ENCODE measurements around the gene ASIC5. TPM values are rescaled to one million over a fixed set of nuclear protein-coding genes. Genes with fewer than 3 reads are reported as not detected.
"Not testable (repeated sequence)": the region's sequence is repeated elsewhere in the genome, so short reads cannot be mapped to it uniquely, and the experiment has no call there.

Gene ASIC5
- total and polyA plus RNA-seq, 5 donors: not detected

DNA sequence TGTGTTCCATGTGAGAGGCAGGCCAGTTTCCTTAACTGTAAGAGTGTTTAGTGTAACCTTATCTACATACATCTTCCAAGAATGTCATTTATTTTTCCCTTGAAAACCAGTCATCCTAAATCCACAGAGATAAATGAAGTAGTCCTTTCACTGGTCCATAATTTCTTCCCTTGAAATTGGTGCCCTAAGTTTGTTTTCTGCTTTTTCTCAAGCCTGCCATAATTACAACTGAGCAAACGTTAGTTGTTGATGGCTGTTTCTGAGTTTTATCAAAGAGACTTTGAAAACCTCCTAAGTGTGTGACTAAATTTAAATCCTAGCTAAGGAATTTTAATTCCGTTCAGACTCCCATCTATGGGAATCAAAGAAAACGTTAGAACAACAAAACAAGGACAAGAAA lies 33.8 kb upstream of the ASIC5 start:
- intact Hi-C loops (cut with DNase I): no loop called here
- no peak overlapping the region for H3K4me3 ChIP-seq (ENCODE audit: low read length)
- H3K27ac ChIP-seq (ENCODE audit: low read length): no peak overlapping the region
- 11% methylated on average over 3 of the region's 3 CpGs for WGBS
- DNase-seq (no peak), ATAC-seq (no peak)
- H3K27me3 ChIP-seq (ENCODE audit: control insufficient read depth, insufficient read depth): no peaks in the 10 kb centered on the region
- no peaks in the 10 kb centered on the region for H3K4me1 ChIP-seq (ENCODE audit: control insufficient read depth, insufficient read depth, low read length)
- H3K9me3 ChIP-seq (ENCODE audit: control insufficient read depth, low read length): no peaks in the 10 kb centered on the region

DNA sequence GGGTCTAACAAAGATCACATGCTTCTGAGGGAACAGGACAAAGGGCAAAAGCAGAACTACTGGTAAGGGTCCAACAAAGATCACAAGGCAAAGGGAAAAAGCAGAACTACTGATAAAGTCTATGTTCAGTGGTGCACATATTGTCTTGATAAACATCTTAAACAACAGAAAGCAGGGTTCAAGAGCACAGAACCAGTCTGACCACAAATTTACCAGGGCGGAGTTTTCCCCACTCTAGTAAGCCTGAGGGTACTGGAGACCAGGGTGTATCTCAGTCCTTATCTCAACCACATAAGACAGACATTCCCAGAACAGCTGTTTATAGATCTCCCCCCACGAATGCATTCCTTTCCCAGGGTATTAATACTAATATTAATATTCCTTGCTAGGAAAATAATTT lies 32.3 kb upstream of the ASIC5 start:
- ATAC-seq; intact Hi-C loops (cut with DNase I); H3K4me1 ChIP-seq (ENCODE audit: control insufficient read depth, insufficient read depth, low read length); H3K27me3 ChIP-seq (ENCODE audit: control insufficient read depth, insufficient read depth); DNase-seq; H3K9me3 ChIP-seq (ENCODE audit: control insufficient read depth, low read length); H3K27ac ChIP-seq (ENCODE audit: low read length); H3K4me3 ChIP-seq (ENCODE audit: low read length): not testable (repeated sequence)
- WGBS: 78% methylated on average over 2 of the region's 2 CpGs

DNA sequence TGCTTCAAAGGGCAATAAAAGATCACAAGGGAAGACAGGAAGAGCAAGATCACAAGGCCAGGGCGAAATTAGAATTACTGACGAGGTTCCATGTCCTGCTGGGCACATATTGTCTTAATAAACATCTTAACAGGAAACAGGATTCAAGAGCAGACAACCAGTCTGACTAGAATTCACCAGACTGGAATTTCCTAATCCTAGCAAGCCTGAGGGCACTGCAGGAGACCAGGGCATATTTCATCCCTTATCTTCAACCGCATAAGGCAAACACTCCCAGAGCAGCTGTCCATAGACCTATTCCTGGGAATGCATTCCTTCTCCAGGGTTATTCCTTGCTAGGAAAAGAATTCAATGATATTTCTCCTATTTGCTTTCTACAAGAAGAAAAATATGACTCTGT lies 25.0 kb upstream of the ASIC5 start:
- ATAC-seq: no peak
- intact Hi-C loops (cut with DNase I): no loop called here
- 71% methylated on average over 3 of the region's 3 CpGs for WGBS

DNA sequence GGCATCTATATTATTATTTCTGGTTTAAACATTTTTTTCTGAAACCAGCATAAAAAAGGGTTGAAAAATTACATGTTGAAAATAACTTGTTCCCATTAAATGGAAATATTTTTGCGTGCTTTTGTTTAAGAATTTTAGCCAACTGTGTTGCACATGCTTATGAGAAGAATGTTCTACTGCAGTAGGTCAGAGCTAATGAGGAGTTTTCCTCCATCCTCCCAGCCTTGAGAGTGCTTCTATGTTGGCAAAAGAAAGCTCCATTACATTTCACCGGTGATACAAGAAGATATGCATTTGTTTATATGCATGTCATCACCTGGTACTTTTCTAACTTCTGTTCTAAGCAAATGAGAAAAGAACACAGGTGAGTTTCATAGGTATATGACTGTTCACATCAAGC lies 23.9 kb upstream of the ASIC5 start:
- DNase-seq: no peak
- Histone ChIP-seq H3K27ac (ENCODE audit: low read length) (no peak overlapping the region), H3K27me3 (ENCODE audit: control insufficient read depth, insufficient read depth) (no peaks in the 10 kb centered on the region), H3K4me1 (ENCODE audit: control insufficient read depth, insufficient read depth, low read length) (no peaks in the 10 kb centered on the region), H3K4me3 (ENCODE audit: low read length) (no peak overlapping the region), H3K9me3 (ENCODE audit: control insufficient read depth, low read length) (no peaks in the 10 kb centered on the region)
- ATAC-seq: no peak
- WGBS: 73% methylated on average over 2 of the region's 2 CpGs
- intact Hi-C loops (cut with DNase I): no loop called here

More for the DNA sequence above, 25.0 kb upstream of the ASIC5 start:
- H3K4me1 ChIP-seq (ENCODE audit: control insufficient read depth, insufficient read depth, low read length): no peaks in the 10 kb centered on the region
- no peaks in the 10 kb centered on the region for H3K9me3 ChIP-seq (ENCODE audit: control insufficient read depth, low read length)
- no peak overlapping the region for H3K27ac ChIP-seq (ENCODE audit: low read length)
- H3K4me3 ChIP-seq (ENCODE audit: low read length): no peak overlapping the region
- no peak for DNase-seq
- H3K27me3 ChIP-seq (ENCODE audit: control insufficient read depth, insufficient read depth): no peaks in the 10 kb centered on the region

DNA sequence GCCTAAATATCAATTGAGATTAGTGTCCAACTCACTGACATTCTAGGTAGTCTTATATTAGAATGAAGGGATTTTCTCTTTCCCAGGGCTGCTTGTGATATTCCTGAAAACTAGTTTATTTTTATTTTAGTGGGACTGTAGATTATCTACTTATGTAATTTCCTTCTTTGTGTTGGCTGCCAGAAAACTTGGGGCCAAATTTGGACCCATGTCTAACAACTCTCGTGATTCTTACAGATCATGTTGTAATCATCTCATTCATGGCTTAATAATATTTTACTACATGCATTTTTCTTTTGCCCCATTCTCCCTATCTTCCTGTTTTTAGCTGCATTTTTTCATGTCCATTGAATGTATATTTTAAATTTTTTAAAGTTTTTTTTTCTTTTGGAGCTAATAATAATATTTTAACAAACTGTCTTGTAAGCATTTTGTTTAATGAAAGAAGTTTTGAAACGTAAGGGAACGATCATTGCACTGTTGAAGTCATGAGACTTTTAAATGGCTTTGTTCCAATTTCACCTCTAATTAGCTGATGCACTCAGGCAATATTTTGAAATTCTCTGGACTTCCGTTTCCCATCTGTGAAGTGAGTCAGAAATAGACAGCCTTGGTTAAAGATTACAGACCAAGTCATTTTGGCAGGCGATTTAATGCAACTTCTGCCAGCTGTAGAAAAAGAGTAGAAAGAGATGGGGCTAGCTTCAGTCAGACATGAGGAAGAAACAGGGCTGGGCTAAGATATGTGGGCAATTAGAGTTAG lies 23.1 kb upstream of the ASIC5 start:
- ATAC-seq: peak; percentile 76 to 83
- WGBS: 27% methylated on average over 5 of the region's 5 CpGs
- intact Hi-C loops (cut with DNase I): no loop called here
- Histone ChIP-seq H3K27me3 (ENCODE audit: control insufficient read depth, insufficient read depth) (no peaks in the 10 kb centered on the region), H3K9me3 (ENCODE audit: control insufficient read depth, low read length) (no peaks in the 10 kb centered on the region), H3K4me3 (ENCODE audit: low read length) (no peak overlapping the region), H3K4me1 (ENCODE audit: control insufficient read depth, insufficient read depth, low read length) (no peaks in the 10 kb centered on the region), H3K27ac (ENCODE audit: low read length) (no peak overlapping the region)
- DNase-seq: no peak

DNA sequence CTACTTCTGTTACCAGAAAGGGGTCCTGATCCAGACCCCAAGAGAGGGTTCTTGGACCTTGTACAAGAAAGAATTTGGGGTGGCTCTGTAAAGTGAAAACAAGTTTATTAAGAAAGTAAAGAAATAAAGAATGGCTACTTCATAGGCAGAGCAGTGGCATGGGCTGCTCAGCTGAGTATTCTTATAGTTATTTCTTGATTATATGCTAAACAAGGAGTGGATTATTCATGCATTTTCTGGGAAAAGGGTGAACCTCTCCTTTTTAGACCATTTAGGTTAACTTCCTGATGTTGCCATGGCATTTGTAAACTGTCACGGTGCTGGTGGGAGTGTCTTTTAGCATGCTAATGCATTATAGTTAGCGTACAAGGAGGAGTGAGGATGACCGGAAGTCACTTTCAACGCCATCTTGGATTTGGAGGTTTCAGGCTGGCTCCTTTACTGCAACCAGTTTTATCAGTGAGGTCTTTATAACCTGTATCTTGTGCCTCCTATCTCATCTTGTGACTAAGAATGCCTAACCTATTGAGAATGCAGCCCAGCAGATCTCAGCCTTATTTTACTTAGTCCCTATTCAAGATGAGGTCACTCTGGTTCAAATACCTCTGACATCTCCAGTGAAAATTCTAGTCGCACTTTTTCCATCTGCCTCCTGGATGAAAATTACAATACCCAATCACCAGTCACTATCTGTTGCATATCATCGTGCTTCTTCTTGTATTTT lies 21.9 kb upstream of the ASIC5 start:
- intact Hi-C loops (cut with DNase I): no loop called here
- Histone ChIP-seq H3K9me3 (ENCODE audit: control insufficient read depth, low read length) (no peaks in the 10 kb centered on the region), H3K4me1 (ENCODE audit: control insufficient read depth, insufficient read depth, low read length) (no peaks in the 10 kb centered on the region), H3K27me3 (ENCODE audit: control insufficient read depth, insufficient read depth) (no peaks in the 10 kb centered on the region), H3K27ac (ENCODE audit: low read length) (no peak overlapping the region), H3K4me3 (ENCODE audit: low read length) (no peak overlapping the region)
- 62% methylated on average over 6 of the region's 6 CpGs for whole genome bisulfite sequencing
- DNase-seq (no peak), ATAC-seq (no peak)

DNA sequence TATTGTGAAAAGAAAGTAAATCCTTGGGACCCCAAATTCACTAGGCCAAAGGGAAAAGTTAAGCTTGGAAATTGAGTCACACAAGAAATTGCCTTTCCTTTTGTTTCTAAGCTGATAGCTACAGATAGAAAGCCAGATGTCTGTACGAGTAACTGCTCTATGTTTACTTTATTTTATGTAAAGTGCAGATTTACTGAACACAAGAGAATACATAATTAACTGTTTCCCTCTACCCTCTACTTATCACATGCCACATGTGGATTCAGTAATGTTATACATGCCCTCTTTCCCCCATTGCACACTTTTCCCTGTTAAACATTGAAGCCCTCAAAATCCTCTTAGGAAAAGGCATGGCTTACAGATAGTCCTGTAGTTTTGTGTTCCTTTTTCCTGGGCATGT lies 21.0 kb upstream of the ASIC5 start:
- H3K27me3 ChIP-seq (ENCODE audit: control insufficient read depth, insufficient read depth): no peaks in the 10 kb centered on the region
- intact Hi-C loops (cut with DNase I): no loop called here
- WGBS: 53% methylated on average over 1 of the region's 1 CpG

DNA sequence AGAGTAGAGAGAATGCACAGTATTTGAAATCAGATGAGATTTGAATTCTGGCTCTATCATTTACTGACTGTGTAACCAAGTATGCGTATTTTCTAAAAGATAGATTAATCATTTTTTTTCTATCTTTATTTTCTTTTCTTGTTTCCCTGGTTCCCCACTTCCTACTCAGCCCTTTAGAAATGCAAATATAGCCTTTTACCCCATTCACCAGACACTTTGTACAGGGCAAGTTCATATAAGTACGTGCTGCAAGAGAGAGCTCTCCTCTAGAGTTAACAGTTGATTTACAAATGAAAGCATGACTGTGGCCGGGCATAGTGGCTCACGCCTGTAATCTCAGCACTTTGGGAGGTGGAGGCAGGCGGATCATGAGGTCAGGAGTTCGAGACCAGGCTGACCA lies 19.6 kb upstream of the ASIC5 start:
- H3K4me3 ChIP-seq (ENCODE audit: low read length): no peak overlapping the region
- 53% methylated on average over 6 of the region's 6 CpGs for WGBS
- intact Hi-C loops (cut with DNase I): no loop called here

More for the DNA sequence above, 21.0 kb upstream of the ASIC5 start:
- no peak for DNase-seq
- Histone ChIP-seq H3K9me3 (ENCODE audit: control insufficient read depth, low read length) (no peaks in the 10 kb centered on the region), H3K27ac (ENCODE audit: low read length) (no peak overlapping the region), H3K4me3 (ENCODE audit: low read length) (no peak overlapping the region), H3K4me1 (ENCODE audit: control insufficient read depth, insufficient read depth, low read length) (no peaks in the 10 kb centered on the region)
- ATAC-seq: no peak

DNA sequence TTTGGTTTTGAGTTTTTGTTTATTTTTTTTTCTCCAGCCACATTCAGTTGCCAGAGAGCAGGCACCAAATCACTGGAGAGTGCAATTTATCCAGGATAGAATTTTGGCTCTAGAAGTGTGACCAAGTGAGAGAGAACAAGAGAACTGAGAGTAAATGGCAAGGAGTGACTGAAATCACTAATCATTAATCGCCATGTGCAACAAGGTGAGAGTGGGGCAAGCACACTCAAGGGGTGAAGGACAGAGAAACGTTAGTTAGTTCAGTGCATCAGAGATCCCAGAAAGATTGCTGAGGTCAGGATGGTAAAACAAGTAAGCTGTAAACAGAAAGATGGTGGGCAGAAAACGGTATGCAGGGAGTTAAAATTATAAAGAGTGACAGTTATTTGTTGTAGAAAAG lies 17.8 kb upstream of the ASIC5 start:
- no peaks in the 10 kb centered on the region for H3K4me1 ChIP-seq (ENCODE audit: control insufficient read depth, insufficient read depth, low read length)
- H3K27ac ChIP-seq (ENCODE audit: low read length): no peak overlapping the region
- ATAC-seq (no peak), DNase-seq (no peak)
- 81% methylated on average over 3 of the region's 3 CpGs for WGBS
- intact Hi-C loops (cut with DNase I): no loop called here
- no peaks in the 10 kb centered on the region for H3K9me3 ChIP-seq (ENCODE audit: control insufficient read depth, low read length)
- H3K4me3 ChIP-seq (ENCODE audit: low read length): no peak overlapping the region
- H3K27me3 ChIP-seq (ENCODE audit: control insufficient read depth, insufficient read depth): no peaks in the 10 kb centered on the region

More for the DNA sequence above, 19.6 kb upstream of the ASIC5 start:
- Histone ChIP-seq H3K27me3 (ENCODE audit: control insufficient read depth, insufficient read depth) (no peaks in the 10 kb centered on the region), H3K4me1 (ENCODE audit: control insufficient read depth, insufficient read depth, low read length) (no peaks in the 10 kb centered on the region), H3K9me3 (ENCODE audit: control insufficient read depth, low read length) (no peaks in the 10 kb centered on the region), H3K27ac (ENCODE audit: low read length) (no peak overlapping the region)
- no peak for ATAC-seq
- no peak for DNase-seq

DNA sequence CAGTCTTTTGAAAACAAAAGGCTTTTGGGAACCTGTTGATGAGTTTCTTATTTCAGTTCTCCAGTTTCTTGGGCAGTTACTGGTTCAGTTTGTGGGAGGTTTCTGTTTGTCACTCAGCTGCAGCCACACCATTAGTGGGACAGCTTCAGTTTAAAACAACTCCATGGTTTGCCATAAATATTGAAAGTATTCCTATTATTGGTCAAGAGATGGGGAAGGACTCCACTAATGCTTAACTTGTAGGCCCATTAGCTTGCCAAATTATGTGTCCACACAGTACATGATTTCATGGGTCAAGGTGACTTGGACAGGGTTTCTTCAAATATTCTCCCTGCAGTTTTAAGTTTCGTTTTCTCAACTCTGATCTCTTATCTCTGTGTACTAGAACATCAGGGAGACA lies 15.5 kb upstream of the ASIC5 start:
- Histone ChIP-seq H3K4me3 (ENCODE audit: low read length) (no peak overlapping the region), H3K27ac (ENCODE audit: low read length) (no peak overlapping the region), H3K9me3 (ENCODE audit: control insufficient read depth, low read length) (no peaks in the 10 kb centered on the region), H3K27me3 (ENCODE audit: control insufficient read depth, insufficient read depth) (no peaks in the 10 kb centered on the region), H3K4me1 (ENCODE audit: control insufficient read depth, insufficient read depth, low read length) (no peaks in the 10 kb centered on the region)
- intact Hi-C loops (cut with DNase I): no loop called here
- DNase-seq (no peak), ATAC-seq (no peak)
- WGBS: 53% methylated on average over 1 of the region's 1 CpG

DNA sequence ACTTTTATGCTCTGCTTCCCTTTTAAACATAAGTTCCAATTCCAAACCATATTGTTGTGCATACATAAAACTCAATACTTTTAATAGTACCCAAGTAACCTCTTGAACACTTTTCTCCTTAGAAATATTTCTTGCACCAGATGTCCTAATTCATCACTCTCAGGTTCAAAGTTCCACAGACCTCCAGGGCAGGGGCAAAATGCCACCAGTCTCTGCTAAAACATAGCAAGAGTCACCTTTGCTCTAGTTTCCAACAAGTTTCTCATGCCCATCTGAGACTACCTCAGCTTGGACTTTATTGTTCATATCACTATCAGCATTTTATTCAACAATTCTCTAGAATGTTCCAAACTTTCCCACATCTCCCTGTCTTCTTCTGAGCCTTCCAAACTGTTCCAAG lies 13.7 kb upstream of the ASIC5 start:
- DNase-seq: no peak
- ATAC-seq: no peak
- intact Hi-C loops (cut with DNase I): no loop called here

More for the DNA sequence above, 13.7 kb upstream of the ASIC5 start:
- no peak overlapping the region for H3K27ac ChIP-seq (ENCODE audit: low read length)
- H3K4me3 ChIP-seq (ENCODE audit: low read length): no peak overlapping the region
- H3K9me3 ChIP-seq (ENCODE audit: control insufficient read depth, low read length): no peaks in the 10 kb centered on the region
- H3K4me1 ChIP-seq (ENCODE audit: control insufficient read depth, insufficient read depth, low read length): no peaks in the 10 kb centered on the region
- no peaks in the 10 kb centered on the region for H3K27me3 ChIP-seq (ENCODE audit: control insufficient read depth, insufficient read depth)
